ENCODE measurements around the gene MCF2L. TPM values are rescaled to one million over a fixed set of nuclear protein-coding genes. Genes with fewer than 3 reads are reported as not detected.

Gene MCF2L
- total RNA-seq, 2 donors from 2014 or later = 47.6 to 64.7 TPM

DNA sequence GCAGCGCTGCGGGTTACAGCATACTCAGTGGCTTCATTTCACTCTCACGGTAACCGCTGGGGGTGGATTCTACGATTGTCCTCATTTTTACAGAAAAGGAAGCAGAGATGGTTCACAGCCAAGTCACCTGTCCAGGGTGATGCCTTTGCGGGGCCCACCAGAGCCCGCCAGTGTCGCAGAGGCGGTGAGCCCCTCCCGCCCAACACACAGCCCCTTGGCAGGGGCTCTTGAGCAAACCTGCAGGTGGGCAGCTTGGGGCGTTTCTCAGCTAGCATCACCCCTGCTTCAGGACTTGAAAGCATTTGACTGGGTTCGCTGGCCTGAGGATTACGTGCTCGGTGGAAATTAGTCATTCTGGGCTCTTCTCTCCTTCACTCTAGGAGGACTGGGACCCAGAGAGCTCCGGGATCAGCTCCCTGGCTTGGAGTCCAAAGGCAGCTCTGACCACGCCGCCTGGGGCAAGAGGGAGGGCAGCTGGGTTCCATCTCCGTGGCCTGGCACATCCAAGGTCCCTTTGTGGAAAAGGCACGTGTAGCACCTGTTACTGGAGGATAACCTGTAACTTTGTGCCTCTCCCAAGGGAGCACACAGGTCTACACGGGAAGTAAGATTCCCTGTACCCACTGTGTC lies 74.1 kb downstream of the MCF2L start:
- no peak overlapping the region for H3K4me3 ChIP-seq
- intact Hi-C loops (cut with DNase I) = no loop called here
- H3K36me3 ChIP-seq = no peaks in the 10 kb centered on the region
- WGBS = 87% methylated on average over 19 of the region's 20 CpGs
- no peaks in the 10 kb centered on the region for H3K27me3 ChIP-seq (replicated peaks; ENCODE audit: insufficient read depth)
- no peak for TF ChIP-seq CTCF (IDR thresholded peaks at IDR 0.05)
- no peak for TF ChIP-seq POLR2A (IDR thresholded peaks at IDR 0.05)
- no peak for TF ChIP-seq POLR2AphosphoS5 (IDR thresholded peaks at IDR 0.05)
- no peak for DNase-seq (ENCODE audit: low spot score)
- no peaks in the 10 kb centered on the region for H3K9me3 ChIP-seq
- no peaks in the 10 kb centered on the region for H3K4me1 ChIP-seq (replicated peaks)
- no peak overlapping the region for H3K27ac ChIP-seq

- intact Hi-C loops (cut with DNase I) = no loop called here
- no peak overlapping the region for H3K4me3 ChIP-seq
- no peaks in the 10 kb centered on the region for H3K36me3 ChIP-seq
- no peaks in the 10 kb centered on the region for H3K27me3 ChIP-seq (replicated peaks; ENCODE audit: insufficient read depth)
- no peaks in the 10 kb centered on the region for H3K4me1 ChIP-seq (replicated peaks)
- 91% methylated on average over 14 of the region's 14 CpGs for WGBS
- no peak overlapping the region for H3K27ac ChIP-seq
- H3K9me3 ChIP-seq = no peaks in the 10 kb centered on the region
- TF ChIP-seq CTCF (IDR thresholded peaks at IDR 0.05) = no peak
- no peak for TF ChIP-seq POLR2A (IDR thresholded peaks at IDR 0.05)
- TF ChIP-seq POLR2AphosphoS5 (IDR thresholded peaks at IDR 0.05) = no peak
- no peak for DNase-seq (ENCODE audit: low spot score)
These were observed 74.9 kb downstream of the MCF2L start for GRCh38 chr13:113043931-113044330.

- Histone ChIP-seq H3K27ac (no peak overlapping the region), H3K9me3 (no peaks in the 10 kb centered on the region), H3K36me3 (no peaks in the 10 kb centered on the region), H3K4me3 (no peak overlapping the region), H3K27me3 (replicated peaks; ENCODE audit: insufficient read depth) (no peaks in the 10 kb centered on the region), H3K4me1 (replicated peaks) (no peaks in the 10 kb centered on the region)
- 86% methylated on average over 27 of the region's 27 CpGs for WGBS
- no peak for TF ChIP-seq CTCF (IDR thresholded peaks at IDR 0.05)
- intact Hi-C loops (cut with DNase I) = no loop called here
- no peak for DNase-seq (ENCODE audit: low spot score)
These were observed 75.5 kb downstream of the MCF2L start for GRCh38 chr13:113044391-113045114.

- no peaks in the 10 kb centered on the region for H3K4me1 ChIP-seq (replicated peaks)
- WGBS = 87% methylated on average over 30 of the region's 32 CpGs
- H3K27me3 ChIP-seq (replicated peaks; ENCODE audit: insufficient read depth) = no peaks in the 10 kb centered on the region
- H3K4me3 ChIP-seq = no peak overlapping the region
- no peak for DNase-seq (ENCODE audit: low spot score)
- H3K36me3 ChIP-seq = no peaks in the 10 kb centered on the region
- no peak overlapping the region for H3K27ac ChIP-seq
- no peaks in the 10 kb centered on the region for H3K9me3 ChIP-seq
- intact Hi-C loops (cut with DNase I) = no loop called here
- TF ChIP-seq POLR2AphosphoS5 (IDR thresholded peaks at IDR 0.05) (no peak), POLR2A (IDR thresholded peaks at IDR 0.05) (no peak), CTCF (IDR thresholded peaks at IDR 0.05) (no peak)
These were observed 76.5 kb downstream of the MCF2L start for GRCh38 chr13:113045251-113046127.
